ENCODE data around the gene NR1H2. TPM values are rescaled to one million over a fixed set of nuclear protein-coding genes. Genes with fewer than 3 reads are reported as not detected.

NR1H2 gene
- total and polyA plus RNA-seq, 10 of the 15 experiments (the other 5 are each of a cell fraction or from before 2014, with no cell fraction given), result 0.05 to 54.2 (median 35.1) TPM

DNA sequence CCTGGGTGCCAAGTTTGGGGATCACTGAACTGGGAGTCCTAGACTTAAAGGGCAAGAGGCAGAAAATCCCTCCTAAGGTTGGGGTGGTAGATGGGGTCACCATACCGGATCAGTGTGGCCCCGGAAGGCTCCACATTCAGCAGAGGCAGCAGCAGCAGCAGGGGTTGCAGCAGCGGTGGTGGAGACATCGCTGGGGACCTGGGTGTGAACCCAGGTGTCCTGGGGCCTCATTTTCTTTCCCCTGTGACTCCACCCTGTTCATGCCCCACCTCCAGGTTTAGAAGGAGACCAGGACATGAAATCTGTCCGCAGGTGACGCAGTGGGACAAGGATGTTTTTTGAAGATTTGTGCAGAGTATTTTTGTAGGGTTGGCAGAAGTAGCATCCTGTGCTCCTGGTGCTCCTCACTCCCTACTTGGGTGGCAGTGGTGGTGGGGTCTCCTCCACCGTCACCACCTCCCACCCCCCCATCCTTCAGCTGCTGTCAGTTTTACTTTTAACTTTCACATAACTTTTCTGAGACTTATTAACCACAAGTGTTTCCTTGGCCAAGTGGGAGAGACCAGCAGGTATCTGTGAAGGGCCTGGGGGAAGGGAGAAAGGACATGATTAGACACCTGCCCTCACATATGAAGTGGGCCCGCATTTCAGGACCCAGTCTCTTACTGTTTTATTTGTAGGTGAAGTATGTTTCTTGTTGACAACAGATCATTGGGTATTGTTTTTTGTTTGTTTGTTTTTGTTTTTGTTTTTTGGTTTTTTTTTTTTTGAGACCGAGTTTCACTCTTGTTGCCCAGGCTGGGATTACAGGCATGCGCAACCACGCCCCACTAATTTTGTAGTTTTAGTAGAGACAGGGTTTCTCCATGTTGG is 10.6 kb upstream of the NR1H2 start, which contains the start of gene NAPSA:
Gene NAPSA, minus strand, starts transcription at position 206 of the 873 bp plus-strand sequence. Its CDS starts 18 bp downstream, at position 188.
- DNase-seq (ENCODE audit: low read depth, low spot score), result no peak
- no peak for FAIRE-seq
- Histone ChIP-seq H3K27ac (ENCODE audit: control insufficient read depth, insufficient read depth) (peak within 1 kb of the TSS; percentile 84), H3K4me3 (peak within 1 kb of the TSS; percentile 31; the same call in 1 of the 2 replicates), H3K4me2 (ENCODE audit: control insufficient read depth, insufficient read depth) (peak within 1 kb of the TSS; percentile 87), H3K36me3 (ENCODE audit: control insufficient read depth in 2 of 2, insufficient read depth in 2 of 2, low read length in 1 of 2) (no peaks in the 10 kb centered on the region), H3K27me3 (replicated peaks in 1 of 2; ENCODE audit: control insufficient read depth in 2 of 2, insufficient read depth in 2 of 2, low read length in 1 of 2) (no peaks in the 10 kb centered on the region), H3K4me1 (ENCODE audit: control insufficient read depth, insufficient read depth, low read length) (peaks cover 43% of the 10 kb centered on the region), H4K20me1 (ENCODE audit: control insufficient read depth, insufficient read depth) (no peaks in the 10 kb centered on the region), H3K79me2 (ENCODE audit: control insufficient read depth, insufficient read depth, low read length) (no peaks in the 10 kb centered on the region; the same call in 1 of the 2 replicates), H2AFZ (ENCODE audit: control insufficient read depth, low read depth, low read length) (peak within 1 kb of the TSS; percentile 65), H3K9me3 (replicated peaks; ENCODE audit: control insufficient read depth, insufficient read depth, low read length) (peaks cover 2% of the 10 kb centered on the region; the same call in 1 of the 3 replicates), H3K9ac (ENCODE audit: control insufficient read depth, insufficient read depth, low read length) (peak within 1 kb of the TSS; percentile 50)
- POLR2A ChIA-PET, result interaction anchor here (0.6 to 5.2 kb wide), 6 partner anchors 8 to 1243 kb away, joined by 3 to 35 read pairs (median 3); no protein-coding TSS in a partner anchor
- in situ Hi-C loops (cut with MboI), result loop anchor here (5.0 kb wide), 1 partner anchor 97 kb away; no protein-coding TSS in a partner anchor
- no TSS peak for BruUV-seq (replicated peaks)
- ATAC-seq, result peak; percentile 10
- RAD21 ChIA-PET (ENCODE audit: unreplicated experiment), result interaction anchor here (0.7 to 4.9 kb wide), 9 partner anchors 8 to 97 kb away, joined by 3 to 60 read pairs (median 4); partner anchors contain the start of gene SPIB
- SMC1A ChIA-PET (ENCODE audit: uncharacterized antibody, unreplicated experiment), result interaction anchor here (0.7 to 5.5 kb wide), 7 partner anchors 7 to 95 kb away, joined by 3 to 48 read pairs (median 3); partner anchors contain the start of genes NR1H2 and POLD1
- intact Hi-C loops (cut with micrococcal nuclease; ENCODE audit: unreplicated experiment), result no loop called here
- WGBS (ENCODE audit: insufficient coverage, insufficient replicate concordance, low lambda C conversion rate, missing lambda C conversion rate), result 68% methylated on average over 11 of the region's 11 CpGs
- CTCF ChIA-PET, result interaction anchor here (0.5 to 9.4 kb wide), 16 partner anchors 7 to 556 kb away, joined by 3 to 167 read pairs (median 5); partner anchors contain the start of genes MYBPC2 and NR1H2
- TF ChIP-seq BCL11A (IDR thresholded peaks at IDR 0.05; ENCODE audit: low read depth, low read length), result 0 out of 2 replicates have a peak, but pooled peaks have one; percentile 20
- 0 out of 2 replicates have a peak, but pooled peaks have one; percentile 35 for TF ChIP-seq NR2F1 (conservative IDR thresholded peaks at IDR 0.05)
- peak; percentile 29; the same call in 1 of the 2 replicates for TF ChIP-seq DPF2 (IDR thresholded peaks at IDR 0.05)
- peak; percentile 56; the same call in 1 of the 2 replicates for TF ChIP-seq MTA3 (IDR thresholded peaks at IDR 0.05; ENCODE audit: borderline replicate concordance, low read length)
- TF ChIP-seq, protein P1, sequence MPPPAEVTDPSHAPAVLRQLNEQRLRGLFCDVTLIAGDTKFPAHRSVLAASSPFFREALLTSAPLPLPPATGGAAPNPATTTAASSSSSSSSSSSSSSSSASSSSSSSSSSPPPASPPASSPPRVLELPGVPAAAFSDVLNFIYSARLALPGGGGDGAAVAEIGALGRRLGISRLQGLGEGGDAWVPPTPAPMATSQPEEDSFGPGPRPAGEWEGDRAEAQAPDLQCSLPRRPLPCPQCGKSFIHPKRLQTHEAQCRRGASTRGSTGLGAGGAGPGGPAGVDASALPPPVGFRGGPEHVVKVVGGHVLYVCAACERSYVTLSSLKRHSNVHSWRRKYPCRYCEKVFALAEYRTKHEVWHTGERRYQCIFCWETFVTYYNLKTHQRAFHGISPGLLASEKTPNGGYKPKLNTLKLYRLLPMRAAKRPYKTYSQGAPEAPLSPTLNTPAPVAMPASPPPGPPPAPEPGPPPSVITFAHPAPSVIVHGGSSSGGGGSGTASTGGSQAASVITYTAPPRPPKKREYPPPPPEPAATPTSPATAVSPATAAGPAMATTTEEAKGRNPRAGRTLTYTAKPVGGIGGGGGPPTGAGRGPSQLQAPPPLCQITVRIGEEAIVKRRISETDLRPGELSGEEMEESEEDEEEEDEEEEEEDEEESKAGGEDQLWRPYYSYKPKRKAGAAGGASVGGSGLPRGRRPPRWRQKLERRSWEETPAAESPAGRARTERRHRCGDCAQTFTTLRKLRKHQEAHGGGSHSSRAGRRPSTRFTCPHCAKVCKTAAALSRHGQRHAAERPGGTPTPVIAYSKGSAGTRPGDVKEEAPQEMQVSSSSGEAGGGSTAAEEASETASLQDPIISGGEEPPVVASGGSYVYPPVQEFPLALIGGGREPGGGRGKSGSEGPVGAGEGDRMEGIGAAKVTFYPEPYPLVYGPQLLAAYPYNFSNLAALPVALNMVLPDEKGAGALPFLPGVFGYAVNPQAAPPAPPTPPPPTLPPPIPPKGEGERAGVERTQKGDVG (CRISPR knock-in tag; IDR thresholded peaks at IDR 0.05), result no peak
- TF ChIP-seq POLR2A (IDR thresholded peaks at IDR 0.05; ENCODE audit: low read depth, low read length), result peak; percentile 61; the same call in 1 of the 2 replicates
- TF ChIP-seq ATF7 (IDR thresholded peaks at IDR 0.05; ENCODE audit: low read depth), result peak; percentile 42
- peak; percentile 23 for TF ChIP-seq MEF2B (IDR thresholded peaks at IDR 0.05; ENCODE audit: partially characterized antibody, poor library complexity, severe bottlenecking)
- 0 out of 2 replicates have a peak, but pooled peaks have one; percentile 60 for TF ChIP-seq NBN (IDR thresholded peaks at IDR 0.05)
- 0 out of 2 replicates have a peak, but pooled peaks have one; percentile 30 for TF ChIP-seq MTA2 (IDR thresholded peaks at IDR 0.05; ENCODE audit: low read depth)
- no peak for TF ChIP-seq EZH2 (IDR thresholded peaks at IDR 0.05; ENCODE audit: borderline replicate concordance, control insufficient read depth, low read depth, low read length)
- no peak for TF ChIP-seq PRDM15 (CRISPR knock-in tag; IDR thresholded peaks at IDR 0.05)
- 0 out of 2 replicates have a peak, but pooled peaks have one; percentile 24 for TF ChIP-seq MEF2A (IDR thresholded peaks at IDR 0.05; ENCODE audit: insufficient read depth, low read depth, low read length)

Data from GM12878 (cell line).